Ramos (cell line): ENCODE measurements around the gene TECTB.

Experiments
- in situ Hi-C: fragments of 300-500 bp; cut with MboI; formaldehyde crosslinking; loops from one replicate; pipeline ENCODE4 v1.14.3; 2022; ENCODE audit warnings: low sequenced_read_pairs; ENCODE audit not compliant: unreplicated experiment

TECTB gene

DNA sequence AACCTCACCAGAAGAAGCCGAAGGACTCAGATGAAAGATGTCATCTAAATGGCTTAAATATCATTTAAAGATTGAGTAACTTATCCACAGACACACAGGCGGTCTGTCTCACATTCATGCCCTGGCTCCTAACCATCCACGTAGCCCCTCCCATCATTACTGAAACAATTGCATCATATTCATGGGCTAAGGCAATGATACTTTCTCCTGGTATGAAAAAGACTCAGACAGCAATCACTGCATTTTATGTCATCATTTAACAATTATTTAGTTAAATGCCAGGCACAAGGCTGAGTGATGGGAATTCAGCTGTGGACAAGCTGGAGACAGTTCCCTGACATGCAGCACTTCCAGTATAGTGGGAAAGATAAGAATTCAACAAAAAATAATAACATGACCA lies 11.2 kb upstream of the TECTB start:
- in situ Hi-C loops, result no loop called here

DNA sequence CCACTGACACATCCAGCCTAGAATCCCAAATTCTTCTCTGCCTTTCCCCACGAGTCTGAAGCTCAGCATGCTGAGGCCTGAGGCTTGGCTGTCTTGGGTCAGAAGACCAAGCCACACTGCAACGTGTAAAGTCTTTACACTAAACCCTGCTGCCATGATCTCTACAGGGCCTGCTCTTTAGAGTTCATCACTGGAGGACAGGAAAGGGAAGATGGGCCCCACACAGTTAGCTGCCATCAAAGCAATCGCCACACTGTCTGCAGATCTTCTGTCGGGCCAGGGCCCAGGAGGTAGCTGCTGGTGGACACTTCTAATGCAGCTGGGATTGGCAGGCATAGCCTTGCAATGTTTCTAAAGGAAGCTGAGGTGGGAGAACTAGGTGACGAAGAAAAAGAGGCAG lies 8.4 kb upstream of the TECTB start:
- in situ Hi-C loops, result no loop called here

DNA sequence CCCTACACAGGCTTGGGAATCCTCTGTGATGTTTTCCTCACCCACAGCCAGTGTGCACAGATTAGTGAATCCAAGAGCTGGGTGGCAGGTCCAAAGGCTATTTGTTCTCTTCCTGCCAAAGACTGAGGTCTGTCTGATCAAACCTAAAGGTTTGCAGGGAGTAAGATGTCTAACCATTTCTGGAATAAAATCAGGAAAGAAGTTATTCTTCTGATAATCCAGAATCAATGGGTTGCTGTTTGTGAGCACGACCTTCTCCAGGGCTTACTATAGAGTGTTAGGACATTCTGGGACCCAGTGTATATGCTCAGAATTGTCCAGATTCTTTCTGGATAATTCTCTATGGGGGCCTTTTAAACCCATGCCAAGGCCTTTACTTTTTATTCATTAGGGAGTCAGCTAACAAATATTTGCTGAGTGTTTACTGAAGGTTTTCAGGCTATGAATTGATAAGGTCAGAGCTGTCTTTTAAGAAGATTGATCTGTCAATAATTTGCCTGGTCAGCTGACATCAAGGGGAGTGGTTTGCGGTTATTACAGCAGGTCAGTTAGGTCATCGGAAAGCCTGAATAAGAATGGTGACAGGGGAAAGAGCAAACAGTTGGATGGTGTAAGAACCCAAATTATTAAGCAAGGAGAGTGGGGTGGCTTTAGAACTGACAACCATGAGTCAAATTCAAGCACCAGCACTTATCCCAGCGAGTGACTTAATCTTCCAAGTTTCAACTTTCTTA lies 7.5 kb upstream of the TECTB start:
- in situ Hi-C loops, result no loop called here

DNA sequence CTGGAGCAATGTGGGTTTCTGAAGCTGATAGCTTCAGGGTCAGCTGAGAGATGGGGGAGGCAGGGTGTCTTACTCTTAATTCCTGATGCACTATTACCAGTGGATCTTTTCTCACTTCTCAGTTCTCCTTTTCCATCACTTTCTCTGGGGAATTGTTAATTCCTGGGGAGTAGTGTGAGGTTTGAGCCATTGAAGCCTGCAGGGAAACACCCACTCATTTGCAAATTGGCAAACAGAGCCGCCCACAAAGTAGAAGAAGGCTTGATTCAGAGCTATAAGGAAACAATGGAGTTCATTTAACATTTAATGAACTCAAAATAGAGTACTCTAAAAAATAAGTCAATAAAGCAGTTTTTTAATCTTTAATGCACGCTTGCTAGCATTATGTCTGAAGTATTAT lies 4.3 kb upstream of the TECTB start:
- in situ Hi-C loops, result no loop called here

DNA sequence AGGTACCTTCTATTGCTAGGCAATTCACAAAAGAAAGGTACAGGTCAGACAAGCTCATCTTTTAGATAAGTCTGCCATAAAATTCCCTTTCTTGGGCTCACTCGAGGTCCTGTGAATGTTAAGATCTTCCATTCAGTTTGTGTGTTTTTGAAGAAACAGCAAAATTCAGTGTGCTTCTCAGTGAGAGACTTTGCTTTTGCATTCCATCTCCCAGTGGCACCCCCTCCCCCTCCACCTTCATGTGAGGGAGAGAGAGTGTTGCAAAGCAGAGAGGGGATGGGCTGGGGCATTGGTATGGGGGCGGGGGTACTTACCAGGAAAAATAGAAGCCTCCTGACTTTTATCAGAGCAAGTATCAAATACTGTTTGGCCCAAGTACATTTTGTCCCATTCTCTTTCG lies 3.8 kb upstream of the TECTB start:
- in situ Hi-C loops, result no loop called here

GRCh38 chr10:112280205-112280921 lies 2.8 kb upstream of the TECTB start:
- in situ Hi-C loops, result no loop called here

- in situ Hi-C loops, result no loop called here
Observed at GRCh38 chr10:112282086-112282485, 1.1 kb upstream of the TECTB start.

GRCh38 chr10:112286837-112287818 lies 3.9 kb downstream of the TECTB start:
- in situ Hi-C loops, result no loop called here

- in situ Hi-C loops, result no loop called here
Observed at GRCh38 chr10:112287844-112288243, 4.6 kb downstream of the TECTB start.

GRCh38 chr10:112288486-112288885 lies 5.3 kb downstream of the TECTB start:
- in situ Hi-C loops, result no loop called here

- in situ Hi-C loops, result no loop called here
Observed at GRCh38 chr10:112289373-112290053, 6.3 kb downstream of the TECTB start.

- in situ Hi-C loops, result no loop called here
Observed at GRCh38 chr10:112290054-112290373, 6.8 kb downstream of the TECTB start.

DNA sequence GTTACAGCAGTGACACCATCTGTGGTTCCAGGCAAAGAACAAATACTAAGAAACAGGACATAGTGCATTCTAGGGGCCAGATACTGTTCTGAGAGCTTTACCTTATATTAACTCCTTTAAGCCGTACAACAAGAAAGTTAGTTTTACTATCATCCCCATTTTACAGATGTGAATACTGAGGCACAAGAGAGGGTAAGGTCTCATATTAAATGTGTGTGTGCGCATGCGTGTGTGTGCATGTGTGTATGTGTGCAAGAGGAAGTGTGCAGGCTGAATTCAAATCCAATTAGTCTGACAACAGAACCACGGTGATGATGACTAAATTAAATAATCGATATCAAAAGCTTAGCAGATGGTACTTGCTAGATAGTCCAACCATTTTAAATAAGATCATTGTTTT lies 11.0 kb downstream of the TECTB start:
- in situ Hi-C loops, result no loop called here

DNA sequence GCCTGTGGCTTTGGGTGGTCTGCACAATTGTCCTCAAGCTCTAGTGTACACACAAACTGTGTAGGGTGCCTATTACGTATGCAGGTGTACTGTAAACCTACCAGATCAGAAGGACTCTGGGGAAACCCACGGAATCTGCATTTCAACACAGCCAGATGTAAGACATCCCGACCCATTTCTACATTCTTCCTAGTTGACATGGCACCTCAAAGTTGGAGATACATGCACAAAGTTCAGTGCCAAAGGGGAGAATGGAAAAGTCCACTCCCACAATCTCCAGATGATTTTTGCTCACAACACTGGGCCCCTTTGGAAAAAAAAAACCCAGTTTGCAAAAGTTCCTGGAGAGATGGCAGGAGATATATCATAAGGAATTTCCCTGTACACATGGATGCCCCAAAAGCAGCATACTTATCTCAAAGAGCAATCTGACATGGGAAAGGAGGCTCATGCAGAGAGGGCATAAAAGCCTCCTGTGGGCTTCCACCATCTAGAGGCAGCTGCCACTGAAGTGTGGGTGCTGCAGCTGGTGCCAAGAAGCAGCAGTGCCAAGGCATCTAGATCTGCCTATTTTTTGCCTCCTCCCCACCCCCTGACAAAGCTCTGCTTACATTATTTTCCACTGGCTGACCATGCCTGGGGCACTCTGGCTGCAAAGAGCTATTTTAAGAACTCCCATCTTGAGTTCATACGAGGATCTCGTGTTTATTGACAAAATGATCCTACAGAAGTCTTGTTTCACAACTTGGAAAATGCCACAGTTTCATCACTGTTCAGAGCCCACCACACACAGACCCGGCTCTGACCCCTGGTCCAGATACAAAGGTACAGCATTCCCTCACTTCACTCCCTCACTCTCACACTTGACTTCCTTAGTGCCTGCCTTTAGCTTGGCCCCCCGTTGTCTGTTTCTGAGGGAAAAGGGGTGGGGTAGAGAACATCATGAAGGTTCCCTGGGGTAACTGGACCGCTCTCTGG lies 12.9 kb downstream of the TECTB start:
- in situ Hi-C loops, result no loop called here

DNA sequence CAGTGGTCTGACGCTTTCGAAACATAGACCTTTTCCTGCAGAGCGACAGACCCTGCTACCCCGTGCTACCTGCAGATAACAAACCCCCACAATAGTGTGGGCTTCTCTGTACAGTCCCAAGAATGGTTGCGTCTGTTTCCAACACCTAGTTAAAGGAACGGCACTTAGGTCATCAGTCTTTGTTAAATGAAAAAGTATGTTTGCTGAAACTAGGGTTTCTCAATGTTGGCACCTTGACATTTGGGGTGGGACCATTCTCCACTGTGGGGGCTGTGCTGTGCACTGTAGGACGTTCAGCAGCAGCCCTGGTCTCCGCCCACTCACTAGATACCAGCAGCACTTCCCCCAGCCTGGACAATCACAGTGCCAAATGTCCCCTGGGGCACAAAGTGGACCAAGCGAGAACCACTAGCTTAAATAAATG lies 13.7 kb downstream of the TECTB start:
- in situ Hi-C loops, result no loop called here

GRCh38 chr10:112298581-112298980 lies 15.4 kb downstream of the TECTB start:
- in situ Hi-C loops, result no loop called here

DNA sequence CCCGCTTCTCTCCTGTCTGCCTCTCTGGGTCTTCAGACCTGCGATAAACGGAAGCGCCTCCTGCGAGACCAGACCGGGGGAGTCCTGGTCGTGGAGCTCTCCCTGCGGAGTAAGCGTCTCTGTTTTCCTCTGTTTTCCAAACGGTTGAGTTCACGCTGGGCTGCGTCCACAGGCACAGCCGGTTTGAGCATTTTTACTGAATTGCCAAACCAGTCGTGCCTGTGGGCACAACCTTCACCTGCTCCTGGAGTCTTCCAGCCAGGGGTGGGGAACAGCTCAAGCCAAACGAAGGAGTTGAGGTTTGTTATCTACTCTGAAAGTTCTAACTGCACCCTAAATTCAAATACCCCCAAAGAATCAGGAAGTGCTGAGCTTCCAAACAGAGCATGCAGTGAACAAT lies 16.3 kb downstream of the TECTB start:
- in situ Hi-C loops, result no loop called here

DNA sequence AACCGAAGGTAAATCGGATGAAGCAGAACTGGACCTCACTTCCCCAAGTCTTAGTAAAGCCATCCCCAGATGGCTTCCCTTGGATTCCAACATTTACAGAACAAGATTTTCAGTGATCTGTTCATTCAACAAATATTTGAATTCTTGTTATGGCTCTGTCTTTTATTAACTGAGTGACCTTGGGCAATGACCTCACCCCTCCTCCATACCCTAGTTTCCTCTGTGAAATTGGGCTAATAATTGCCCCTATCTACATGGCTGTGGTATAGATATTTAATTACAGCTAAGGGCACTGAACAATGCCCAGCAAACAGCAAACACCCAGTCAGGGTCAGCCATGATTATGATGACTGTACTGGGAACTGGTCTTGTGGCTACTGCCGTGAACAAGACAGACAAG lies 19.1 kb downstream of the TECTB start:
- in situ Hi-C loops, result no loop called here

DNA sequence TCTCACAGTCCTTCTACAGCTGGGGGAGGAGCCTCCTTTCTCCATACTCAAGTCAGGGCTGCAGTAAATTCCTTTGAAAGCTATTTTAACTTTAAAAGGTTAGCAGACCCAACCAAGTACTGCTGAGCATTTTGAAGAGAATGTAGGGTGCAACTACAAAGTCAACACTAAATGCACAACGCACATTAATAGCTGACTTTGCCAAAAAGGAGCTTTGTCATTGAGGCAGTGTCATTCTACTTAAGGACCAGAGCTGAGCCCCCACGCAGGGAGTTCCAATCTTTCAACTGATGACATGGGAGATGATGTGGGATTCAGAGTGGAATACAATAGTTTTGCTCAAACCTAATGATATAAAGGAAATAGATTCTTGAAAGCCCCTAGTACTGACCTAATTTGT lies 20.3 kb downstream of the TECTB start:
- in situ Hi-C loops, result no loop called here
